GM18870 (cell line): ENCODE results near the gene KPNA1.

Experiments used
- ATAC-seq: cut with Tn5 transposase; IDR thresholded peaks from one replicate; pipeline ENCODE4 v1.9.1; 2021; ENCODE audit warnings: moderate library complexity; ENCODE audit not compliant: unreplicated experiment

The KPNA1 gene

GRCh38 chr3:122416966-122417365, 97.8 kb downstream of the KPNA1 start:
- no peak for ATAC-seq

GRCh38 chr3:122415762-122416654, 98.7 kb downstream of the KPNA1 start, which contains the start of gene WDR5B:
Gene WDR5B, minus strand, starts transcription at chr3:122416062. Its CDS starts 534 bp downstream, at chr3:122415528.
- ATAC-seq: peak; percentile 80

- ATAC-seq: peak; percentile 40
Observed at GRCh38 chr3:122415104-122415744, 99.5 kb downstream of the KPNA1 start.

- ATAC-seq: no peak
Observed at GRCh38 chr3:122414391-122414790, 100.3 kb downstream of the KPNA1 start.

GRCh38 chr3:122410639-122411038, 104.1 kb downstream of the KPNA1 start:
- ATAC-seq: no peak

GRCh38 chr3:122410111-122410510, 104.6 kb downstream of the KPNA1 start:
- ATAC-seq: no peak

GRCh38 chr3:122409446-122409845, 105.3 kb downstream of the KPNA1 start:
- no peak for ATAC-seq

GRCh38 chr3:122407946-122408345, 106.8 kb downstream of the KPNA1 start:
- no peak for ATAC-seq

- peak; percentile 61 for ATAC-seq
Observed at GRCh38 chr3:122406198-122406597, 108.5 kb downstream of the KPNA1 start.

- ATAC-seq: no peak
Observed at GRCh38 chr3:122405015-122405414, 109.7 kb downstream of the KPNA1 start.

GRCh38 chr3:122403489-122403888, 111.2 kb downstream of the KPNA1 start:
- ATAC-seq: no peak

- no peak for ATAC-seq
Observed at GRCh38 chr3:122398920-122399319, 115.8 kb downstream of the KPNA1 start.

- ATAC-seq: no peak
Observed at GRCh38 chr3:122397201-122397600, 117.5 kb downstream of the KPNA1 start.

- no peak for ATAC-seq
Observed at GRCh38 chr3:122396511-122396910, 118.2 kb downstream of the KPNA1 start.

GRCh38 chr3:122395582-122395981, 119.2 kb downstream of the KPNA1 start:
- ATAC-seq: no peak

GRCh38 chr3:122394173-122394572, 120.6 kb downstream of the KPNA1 start:
- ATAC-seq: no peak

GRCh38 chr3:122392868-122393844, 121.6 kb downstream of the KPNA1 start:
- no peak for ATAC-seq

GRCh38 chr3:122391681-122392446, 122.9 kb downstream of the KPNA1 start:
- no peak for ATAC-seq

- ATAC-seq: no peak
Observed at GRCh38 chr3:122390665-122391064, 124.1 kb downstream of the KPNA1 start.

GRCh38 chr3:122389892-122390291, 124.8 kb downstream of the KPNA1 start:
- ATAC-seq: no peak
